Bronchial epithelial cell (primary cell): ENCODE data around the gene SHISAL1. TPM values are rescaled to one million over a fixed set of nuclear protein-coding genes. Genes with fewer than 3 reads are reported as not detected.

Experiments used
- DNase-seq: peaks from one replicate; pipeline ENCODE4 v3.0.0-alpha.2; 2010; ENCODE audit warnings: low read depth
- FAIRE-seq: peaks from 2 replicates; lab custom pipeline; 2011; peaks lifted over from hg19 to GRCh38; lab: Jason Lieb, UNC
- H3K27me3 ChIP-seq: 2 replicates; pipeline ENCODE4 v1.5.1; 2011; ENCODE audit warnings: low read length; ENCODE audit not compliant: control insufficient read depth, insufficient read depth
- H3K36me3 ChIP-seq: 2 replicates; pipeline ENCODE4 v1.5.1; 2011; ENCODE audit warnings: low read length; ENCODE audit not compliant: control insufficient read depth, insufficient read depth
- H3K4me3 ChIP-seq: 2 replicates; pipeline ENCODE4 v1.5.1; 2011; ENCODE audit warnings: mild to moderate bottlenecking, low read depth, low read length, control low read depth
- CTCF ChIP-seq: IDR thresholded peaks from 2 replicates; pipeline ENCODE4 v1.5.1; 2011; ENCODE audit warnings: mild to moderate bottlenecking, moderate library complexity, low read length, control low read depth, inconsistent platforms; ENCODE audit not compliant: insufficient read depth, severe bottlenecking
- total RNA-seq: library from RNA; depleted of rRNA; stranded (reverse); fragments of >200 nt; gene quantifications from 2 replicates; pipeline ENCODE4 v1.2.1, GENCODE V29; 2014

SHISAL1 gene
- total RNA-seq, 1 donor from 2014 or later = 0.26 TPM

DNA sequence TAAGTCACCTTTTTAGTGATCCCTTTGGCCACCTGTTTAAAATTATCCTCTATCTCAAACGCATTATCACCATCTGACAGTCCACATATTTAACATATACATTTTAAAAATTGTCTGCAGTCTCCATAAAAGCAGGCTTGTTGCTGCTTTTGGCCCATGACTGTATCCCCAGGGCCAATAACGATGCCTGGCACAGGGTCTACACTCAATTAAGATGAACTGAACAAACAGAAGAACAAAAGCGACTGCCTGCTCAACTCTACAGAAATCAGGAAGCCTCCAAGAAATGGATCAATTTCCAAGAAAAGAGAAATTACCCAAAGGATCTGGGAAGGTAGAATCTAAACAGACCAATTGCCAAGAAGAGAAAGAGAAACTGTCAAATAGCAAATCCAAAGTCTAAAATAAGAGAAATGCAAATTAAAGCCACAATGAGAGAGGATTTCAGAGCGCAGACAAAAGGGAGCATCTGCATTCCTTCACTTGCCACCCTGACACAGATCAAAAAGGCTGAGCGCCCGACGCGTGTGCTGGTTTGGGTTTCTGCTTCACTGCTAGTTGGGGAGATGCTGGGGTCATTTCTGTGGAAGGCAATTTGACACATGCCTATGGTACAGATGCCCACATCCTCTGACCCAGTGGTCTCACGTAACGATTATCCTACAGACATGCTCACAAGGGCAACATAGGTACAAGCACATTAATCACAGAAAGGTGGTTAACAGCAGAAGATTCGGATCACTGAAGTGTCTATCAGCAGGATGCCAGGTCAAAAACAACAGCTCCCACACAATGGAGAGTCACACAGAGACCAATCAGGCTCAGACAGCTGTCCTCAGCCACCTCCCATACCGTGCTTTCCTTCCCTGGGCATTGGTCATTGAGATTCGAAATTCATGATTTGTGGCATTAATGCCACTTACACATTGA, 55.9 kb downstream of the SHISAL1 start:
- TF ChIP-seq CTCF = no peak
- DNase-seq (no peak), FAIRE-seq (peak; percentile 96)

GRCh38 chr22:44256085-44256484, 56.7 kb downstream of the SHISAL1 start:
- Histone ChIP-seq H3K27me3 (no peaks in the 10 kb centered on the region), H3K4me3 (no peak overlapping the region), H3K36me3 (no peaks in the 10 kb centered on the region)
- DNase-seq (no peak), FAIRE-seq (peak; percentile 77)
- TF ChIP-seq CTCF = no peak

More for the DNA sequence above, 55.9 kb downstream of the SHISAL1 start:
- Histone ChIP-seq H3K27me3 (no peaks in the 10 kb centered on the region), H3K4me3 (no peak overlapping the region), H3K36me3 (no peaks in the 10 kb centered on the region)

DNA sequence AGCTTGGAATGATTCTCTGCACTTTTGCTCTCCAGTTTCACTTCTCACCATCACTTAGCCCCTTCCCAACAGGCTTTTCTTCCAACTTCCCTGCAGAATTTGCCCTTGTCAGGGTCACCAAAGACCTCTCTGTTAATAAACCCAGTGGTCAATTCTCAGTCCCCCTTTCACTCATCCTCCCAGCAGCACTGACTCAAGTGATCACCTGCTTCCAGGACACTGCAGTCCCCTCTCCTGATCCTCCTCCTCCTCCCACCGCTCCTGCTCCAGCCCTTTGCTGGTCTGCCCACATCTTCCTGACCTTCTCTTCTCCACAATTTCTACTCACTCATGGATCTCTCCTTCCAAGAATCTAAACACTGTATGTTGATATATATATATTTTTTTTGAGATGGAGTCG, 57.9 kb downstream of the SHISAL1 start:
- no peaks in the 10 kb centered on the region for H3K27me3 ChIP-seq
- FAIRE-seq (no peak), DNase-seq (no peak)
- no peak overlapping the region for H3K4me3 ChIP-seq
- H3K36me3 ChIP-seq = no peaks in the 10 kb centered on the region
- no peak for TF ChIP-seq CTCF

- Histone ChIP-seq H3K27me3 (no peaks in the 10 kb centered on the region), H3K36me3 (no peaks in the 10 kb centered on the region), H3K4me3 (no peak overlapping the region)
- no peak for TF ChIP-seq CTCF
- peak; percentile 92 for FAIRE-seq
- DNase-seq = no peak
These were observed 63.2 kb downstream of the SHISAL1 start for GRCh38 chr22:44249376-44250147.

GRCh38 chr22:44248926-44249325, 63.8 kb downstream of the SHISAL1 start:
- no peak for DNase-seq
- Histone ChIP-seq H3K36me3 (no peaks in the 10 kb centered on the region), H3K4me3 (no peak overlapping the region), H3K27me3 (no peaks in the 10 kb centered on the region)
- TF ChIP-seq CTCF = no peak
- FAIRE-seq = no peak
